H9 (cell line): ENCODE results near the gene LRP10. TPM values are rescaled to one million over a fixed set of nuclear protein-coding genes. Genes with fewer than 3 reads are reported as not detected.
"Not testable (repeated sequence)": the region's sequence is repeated elsewhere in the genome, so short reads cannot be mapped to it uniquely, and the experiment has no call there.

Source experiments
- DNase-seq: peaks from one replicate; pipeline ENCODE4 v3.0.0-alpha.2; 2017
- H2AFZ ChIP-seq: one replicate; pipeline ENCODE4 v1.6.1; 2013; ENCODE audit warnings: mild to moderate bottlenecking, low read length, control low read depth, moderate library complexity
- H2AK5ac ChIP-seq: 2 replicates; pipeline ENCODE4 v1.6.1; 2013; ENCODE audit warnings: low read length, control low read depth, mixed read lengths; ENCODE audit not compliant: insufficient read length
- H2BK120ac ChIP-seq: one replicate; pipeline ENCODE4 v1.6.1; 2013; ENCODE audit warnings: low read depth, mild to moderate bottlenecking, low read length, control low read depth, inconsistent platforms; ENCODE audit not compliant: poor library complexity, severe bottlenecking
- H2BK12ac ChIP-seq: 2 replicates; pipeline ENCODE4 v1.6.1; 2013; ENCODE audit warnings: low read length, control low read depth, mixed read lengths, low read depth; ENCODE audit not compliant: insufficient read length
- H2BK15ac ChIP-seq: 2 replicates; pipeline ENCODE4 v1.6.1; 2013; ENCODE audit warnings: low read depth, low read length, control low read depth
- H2BK20ac ChIP-seq: one replicate; pipeline ENCODE4 v1.6.1; 2013; ENCODE audit warnings: low read depth, mild to moderate bottlenecking, low read length, control low read depth, inconsistent platforms; ENCODE audit not compliant: poor library complexity, severe bottlenecking
- H2BK5ac ChIP-seq: 2 replicates; pipeline ENCODE4 v1.6.1; 2013; ENCODE audit warnings: low read length, control low read depth, mixed read lengths; ENCODE audit not compliant: insufficient read length
- H3K14ac ChIP-seq: 2 replicates; pipeline ENCODE4 v1.6.1; 2013; ENCODE audit warnings: low read length, control low read depth; ENCODE audit not compliant: insufficient read depth
- H3K18ac ChIP-seq: 2 replicates; pipeline ENCODE4 v1.6.1; 2013; ENCODE audit warnings: low read depth, mild to moderate bottlenecking, mixed read lengths, low read length, control low read depth; ENCODE audit not compliant: insufficient read length
- H3K23ac ChIP-seq: 2 replicates; pipeline ENCODE4 v1.6.1; 2013; ENCODE audit warnings: low read length, control low read depth, mixed read lengths, low read depth; ENCODE audit not compliant: insufficient read length
- H3K23me2 ChIP-seq: 2 replicates; pipeline ENCODE4 v1.6.1; 2013; ENCODE audit warnings: low read depth, mild to moderate bottlenecking, mixed read lengths, low read length, control low read depth; ENCODE audit not compliant: insufficient read length, poor library complexity, severe bottlenecking
- H3K27ac ChIP-seq: 2 replicates; pipeline ENCODE4 v1.5.1; 2013; ENCODE audit warnings: low read length, control low read depth, mixed read lengths, low read depth; ENCODE audit not compliant: insufficient read length
- H3K27me3 ChIP-seq: 2 replicates; pipeline ENCODE4 v1.6.1; 2013; ENCODE audit warnings: low read length, control low read depth, inconsistent platforms; ENCODE audit not compliant: insufficient read depth
- H3K4ac ChIP-seq: 2 replicates; pipeline ENCODE4 v1.6.1; 2013; ENCODE audit warnings: low read depth, mild to moderate bottlenecking, control low read depth, inconsistent platforms, low read length, moderate library complexity
- H3K4me1 ChIP-seq: 2 replicates; pipeline ENCODE4 v1.6.1; 2013; ENCODE audit warnings: low read length, control low read depth, inconsistent platforms; ENCODE audit not compliant: insufficient read depth
- H3K4me2 ChIP-seq: 2 replicates; pipeline ENCODE4 v1.6.1; 2013; ENCODE audit warnings: low read length, control low read depth, mixed read lengths; ENCODE audit not compliant: insufficient read length, insufficient read depth
- H3K56ac ChIP-seq: 2 replicates; pipeline ENCODE4 v1.6.1; 2013; ENCODE audit warnings: low read depth, mild to moderate bottlenecking, mixed read lengths, low read length, control low read depth; ENCODE audit not compliant: insufficient read length
- H3K79me1 ChIP-seq: 2 replicates; pipeline ENCODE4 v1.6.1; 2013; ENCODE audit warnings: low read depth, mild to moderate bottlenecking, moderate library complexity, low read length, control low read depth, inconsistent platforms; ENCODE audit not compliant: insufficient read depth, poor library complexity, severe bottlenecking
- H3K79me2 ChIP-seq: 2 replicates; pipeline ENCODE4 v1.6.1; 2013; ENCODE audit warnings: low read length, control low read depth, inconsistent platforms; ENCODE audit not compliant: insufficient read depth
- H3K9ac ChIP-seq: 2 replicates; pipeline ENCODE4 v1.6.1; 2013; ENCODE audit warnings: low read length, control low read depth, mixed read lengths; ENCODE audit not compliant: insufficient read length; ENCODE audit errors: extremely low read depth
- H3K9me3 ChIP-seq: one replicate; pipeline ENCODE4 v1.6.1; 2013; ENCODE audit warnings: low read depth, low read length, inconsistent platforms; ENCODE audit not compliant: control insufficient read depth
- H3T11ph ChIP-seq: one replicate; pipeline ENCODE4 v1.6.1; 2013; ENCODE audit warnings: mild to moderate bottlenecking, low read length, control low read depth, inconsistent platforms
- H4K20me1 ChIP-seq: one replicate; pipeline ENCODE4 v1.6.1; 2013; ENCODE audit not compliant: control insufficient read depth, insufficient read length, insufficient read depth
- H4K5ac ChIP-seq: 2 replicates; pipeline ENCODE4 v1.6.1; 2013; ENCODE audit warnings: low read depth, mild to moderate bottlenecking, mixed read lengths, low read length, control low read depth; ENCODE audit not compliant: insufficient read length
- H4K8ac ChIP-seq: replicated peaks from 2 replicates; pipeline ENCODE4 v1.6.1; 2013; ENCODE audit warnings: low read length, control low read depth, mixed read lengths, low read depth; ENCODE audit not compliant: insufficient read length
- H4K91ac ChIP-seq: 2 replicates; pipeline ENCODE4 v1.6.1; 2013; ENCODE audit warnings: low read depth, mild to moderate bottlenecking, moderate library complexity, mixed read lengths, low read length, control low read depth; ENCODE audit not compliant: insufficient read length
- H3K27ac Mint-ChIP-seq, 3 experiments: 2 replicates in 2 of 3; 3 replicates in 1 of 3; pipeline ENCODE4 v1.8.0; 2020 to 2021; ENCODE audit warnings: mixed read lengths in 3 of 3, mild to moderate bottlenecking in 1 of 3, moderate library complexity in 1 of 3
- H3K27me3 Mint-ChIP-seq: 2 replicates; pipeline ENCODE4 v1.8.0; 2021; ENCODE audit warnings: low read depth, mild to moderate bottlenecking, moderate library complexity, mixed read lengths
- H3K36me3 Mint-ChIP-seq, 3 experiments: 2 replicates in 2 of 3; 3 replicates in 1 of 3; pipeline ENCODE4 v1.8.0; 2020 to 2021; ENCODE audit warnings: low read depth in 3 of 3, mixed read lengths in 3 of 3; ENCODE audit not compliant: insufficient read depth in 1 of 3
- H3K4me1 Mint-ChIP-seq, 2 experiments: 2 replicates each; pipeline ENCODE4 v1.8.0; 2020; ENCODE audit warnings: mixed read lengths in 2 of 2
- H3K4me3 Mint-ChIP-seq, 2 experiments: 2 replicates in 1 of 2; 3 replicates in 1 of 2; pipeline ENCODE4 v1.8.0; 2020 to 2021; ENCODE audit warnings: mild to moderate bottlenecking in 2 of 2, mixed read lengths in 2 of 2, moderate library complexity in 1 of 2
- H3K9me3 Mint-ChIP-seq, 2 experiments: 2 replicates in 1 of 2; 3 replicates in 1 of 2; pipeline ENCODE4 v1.8.0; 2020; ENCODE audit warnings: mild to moderate bottlenecking in 2 of 2, mixed read lengths in 2 of 2, moderate library complexity in 1 of 2
- CTCF ChIP-seq: fragments of 200-600 bp; sonication (generic); conservative IDR thresholded peaks from 3 replicates; pipeline ENCODE4 v1.8.0; 2021; ENCODE audit warnings: antibody characterized with exemption, mild to moderate bottlenecking
- whole genome bisulfite sequencing: extraction: QIAGEN DNeasy Blood & Tissue Kit; methylation state at CpG from one replicate; pipeline ENCODE4 v1.1.7; 2013; ENCODE audit warnings: missing lambda C conversion rate, low lambda C conversion rate, mixed read lengths; ENCODE audit not compliant: insufficient read length; ENCODE audit errors: extremely low coverage; 5-methylcytosine and 5-hydroxymethylcytosine counted together
- total RNA-seq: library from RNA; stranded (reverse); gene quantifications from 2 replicates; pipeline ENCODE4 v1.2.1, GENCODE V29; 2021

LRP10 gene
- total RNA-seq, 1 experiment from 2014 or later, result 13.3 TPM

- H3K4me2 ChIP-seq, result no peak overlapping the region
- no peak overlapping the region for H2BK5ac ChIP-seq
- no peak overlapping the region for H3K9ac ChIP-seq
- TF ChIP-seq CTCF, result no peak
- no peak overlapping the region for H2AK5ac ChIP-seq
- H4K20me1 ChIP-seq, result no peaks in the 10 kb centered on the region
- no peak overlapping the region for H2AFZ ChIP-seq
- no peaks in the 10 kb centered on the region for H3K27me3 Mint-ChIP-seq
- no peak overlapping the region for H3T11ph ChIP-seq
- H3K4me3 Mint-ChIP-seq, result no peak overlapping the region
- no peak overlapping the region for H3K27ac ChIP-seq
- no peak overlapping the region for H2BK12ac ChIP-seq
- no CpG with 5 or more reads among the region's 5 CpGs for WGBS
- no peak overlapping the region for H3K14ac ChIP-seq
- no peak overlapping the region for H3K27ac Mint-ChIP-seq
- no peak overlapping the region for H2BK120ac ChIP-seq
- peaks cover 0 to 3% of the 10 kb centered on the region in 2 experiments; a peak in 2 of 5 replicates for H3K9me3 Mint-ChIP-seq
- peaks cover 4% of the 10 kb centered on the region in 2 experiments for H3K4me1 Mint-ChIP-seq
- H3K4me1 ChIP-seq, result no peaks in the 10 kb centered on the region
- H3K23ac ChIP-seq, result no peak overlapping the region
- no peaks in the 10 kb centered on the region for H3K79me2 ChIP-seq
- no peak overlapping the region for H4K5ac ChIP-seq
- no peaks in the 10 kb centered on the region for H3K36me3 Mint-ChIP-seq
- DNase-seq, result no peak
- no peaks in the 10 kb centered on the region for H3K79me1 ChIP-seq
- no peaks in the 10 kb centered on the region for H3K9me3 ChIP-seq
- H2BK15ac ChIP-seq, result no peak overlapping the region
- no peak overlapping the region for H3K18ac ChIP-seq
- H2BK20ac ChIP-seq, result no peak overlapping the region
- H3K56ac ChIP-seq, result no peak overlapping the region
- no peak overlapping the region for H4K91ac ChIP-seq
- H3K27me3 ChIP-seq, result no peaks in the 10 kb centered on the region
- H4K8ac ChIP-seq, result no peak overlapping the region
- no peaks in the 10 kb centered on the region for H3K23me2 ChIP-seq
- no peak overlapping the region for H3K4ac ChIP-seq
Measured at GRCh38 chr14:22856428-22856827, 15.1 kb upstream of the LRP10 start.

- not testable (repeated sequence) for H3K23ac ChIP-seq, H2AFZ ChIP-seq, H3K27ac ChIP-seq, H2BK5ac ChIP-seq, H3K4me2 ChIP-seq, H3K4ac ChIP-seq, H3K4me3 Mint-ChIP-seq, H3K9ac ChIP-seq, H3K79me2 ChIP-seq, H3K27ac Mint-ChIP-seq, H2BK120ac ChIP-seq, H4K20me1 ChIP-seq, H3K79me1 ChIP-seq, H3K27me3 ChIP-seq, H4K5ac ChIP-seq, H3K18ac ChIP-seq, H2AK5ac ChIP-seq, H3K36me3 Mint-ChIP-seq, H3K56ac ChIP-seq, H3K4me1 ChIP-seq, H3K9me3 ChIP-seq, H3K14ac ChIP-seq, H3K4me1 Mint-ChIP-seq, H2BK12ac ChIP-seq, H2BK20ac ChIP-seq, H3K23me2 ChIP-seq, H3K9me3 Mint-ChIP-seq, H4K8ac ChIP-seq, H3T11ph ChIP-seq, DNase-seq, H2BK15ac ChIP-seq, H4K91ac ChIP-seq, H3K27me3 Mint-ChIP-seq
- no CpG with 5 or more reads among the region's 3 CpGs for WGBS
Measured at GRCh38 chr14:22860377-22860776, 11.2 kb upstream of the LRP10 start.
